GM23338 (cell line): ENCODE measurements around the gene HYAL2. TPM values are rescaled to one million over a fixed set of nuclear protein-coding genes. Genes with fewer than 3 reads are reported as not detected.

Experiments
- POLR2AphosphoS5 ChIP-seq: IDR thresholded peaks from 2 replicates; pipeline ENCODE4 v1.6.1; 2016; ENCODE audit warnings: antibody characterized with exemption, low read depth
- ZNF114 ChIP-seq: fragments of 250-450 bp; sonication (Bioruptor Pico); IDR thresholded peaks from 2 replicates; pipeline ENCODE4 v1.5.0; 2020; ENCODE audit warnings: mild to moderate bottlenecking, moderate library complexity
- ZNF331 ChIP-seq: fragments of 250-450 bp; sonication (Bioruptor Pico); IDR thresholded peaks from 2 replicates; pipeline ENCODE4 v1.5.0; 2020; ENCODE audit warnings: low read depth, mild to moderate bottlenecking, moderate library complexity
- polyA plus RNA-seq: library from polyadenylated mRNA; unstranded; fragments of >200 nt; fragmentation: Nextera tagmentation; extraction: Ambion mirVana; gene quantifications from 2 replicates; pipeline ENCODE4 v1.2.1, GENCODE V29; 2016
- total RNA-seq: library from RNA; depleted of rRNA; stranded (reverse); fragments of >200 nt; shearing (Covaris generic); gene quantifications from 2 replicates; pipeline ENCODE4 v1.2.3, GENCODE V29; 2014
- TF ChIP-seq, protein P1 (sequence below): fragments of 250-450 bp; sonication (Bioruptor Pico); IDR thresholded peaks from 2 replicates; pipeline ENCODE4 v1.5.0; 2020; ENCODE audit warnings: mild to moderate bottlenecking, moderate library complexity
- TF ChIP-seq, protein P2 (sequence below): IDR thresholded peaks from one replicate; pipeline ENCODE4 v1.6.1; 2018; ENCODE audit warnings: antibody characterized with exemption; ENCODE audit not compliant: unreplicated experiment
- TF ChIP-seq, protein P3 (sequence below), 2 experiments: fragments of 200-600 bp in 1 of 2; sonication (generic) in 1 of 2; conservative IDR thresholded peaks; 2 replicates each; pipeline versions ENCODE4 v1.5.1 to v1.6.1; 2016 to 2017; ENCODE audit warnings: antibody characterized with exemption in 2 of 2, low read depth in 2 of 2, mild to moderate bottlenecking in 2 of 2, moderate library complexity in 1 of 2

Gene HYAL2
- total and polyA plus RNA-seq, 2 experiments from 2014 or later = 28.9 to 74.3 TPM

DNA sequence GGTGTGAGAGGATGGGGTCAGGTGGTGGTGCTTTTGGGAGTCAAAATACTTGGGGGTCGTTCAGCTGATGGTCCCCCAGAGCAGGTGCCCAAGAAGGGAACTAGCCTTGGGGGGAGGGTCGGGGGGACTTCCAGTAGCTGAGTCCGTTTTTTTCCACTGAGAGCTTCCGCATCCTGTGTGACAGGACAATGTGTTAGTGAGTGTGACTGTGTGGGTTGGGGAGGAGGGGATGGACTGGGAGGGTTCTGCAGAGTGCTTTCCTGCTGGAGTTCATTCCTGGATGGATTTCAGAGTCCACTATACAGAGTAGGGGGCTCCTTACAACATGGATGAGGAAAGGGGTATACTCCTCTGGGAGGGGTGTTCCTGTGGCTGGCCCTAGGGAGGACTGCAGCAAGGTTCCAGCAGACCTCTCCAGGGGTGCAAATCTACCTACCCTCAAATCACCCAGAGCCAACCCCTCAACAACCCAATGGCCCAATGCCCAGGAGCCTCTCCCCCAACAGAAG, 601 bp upstream of the HYAL2 start (continued):
- TF ChIP-seq, protein P1, sequence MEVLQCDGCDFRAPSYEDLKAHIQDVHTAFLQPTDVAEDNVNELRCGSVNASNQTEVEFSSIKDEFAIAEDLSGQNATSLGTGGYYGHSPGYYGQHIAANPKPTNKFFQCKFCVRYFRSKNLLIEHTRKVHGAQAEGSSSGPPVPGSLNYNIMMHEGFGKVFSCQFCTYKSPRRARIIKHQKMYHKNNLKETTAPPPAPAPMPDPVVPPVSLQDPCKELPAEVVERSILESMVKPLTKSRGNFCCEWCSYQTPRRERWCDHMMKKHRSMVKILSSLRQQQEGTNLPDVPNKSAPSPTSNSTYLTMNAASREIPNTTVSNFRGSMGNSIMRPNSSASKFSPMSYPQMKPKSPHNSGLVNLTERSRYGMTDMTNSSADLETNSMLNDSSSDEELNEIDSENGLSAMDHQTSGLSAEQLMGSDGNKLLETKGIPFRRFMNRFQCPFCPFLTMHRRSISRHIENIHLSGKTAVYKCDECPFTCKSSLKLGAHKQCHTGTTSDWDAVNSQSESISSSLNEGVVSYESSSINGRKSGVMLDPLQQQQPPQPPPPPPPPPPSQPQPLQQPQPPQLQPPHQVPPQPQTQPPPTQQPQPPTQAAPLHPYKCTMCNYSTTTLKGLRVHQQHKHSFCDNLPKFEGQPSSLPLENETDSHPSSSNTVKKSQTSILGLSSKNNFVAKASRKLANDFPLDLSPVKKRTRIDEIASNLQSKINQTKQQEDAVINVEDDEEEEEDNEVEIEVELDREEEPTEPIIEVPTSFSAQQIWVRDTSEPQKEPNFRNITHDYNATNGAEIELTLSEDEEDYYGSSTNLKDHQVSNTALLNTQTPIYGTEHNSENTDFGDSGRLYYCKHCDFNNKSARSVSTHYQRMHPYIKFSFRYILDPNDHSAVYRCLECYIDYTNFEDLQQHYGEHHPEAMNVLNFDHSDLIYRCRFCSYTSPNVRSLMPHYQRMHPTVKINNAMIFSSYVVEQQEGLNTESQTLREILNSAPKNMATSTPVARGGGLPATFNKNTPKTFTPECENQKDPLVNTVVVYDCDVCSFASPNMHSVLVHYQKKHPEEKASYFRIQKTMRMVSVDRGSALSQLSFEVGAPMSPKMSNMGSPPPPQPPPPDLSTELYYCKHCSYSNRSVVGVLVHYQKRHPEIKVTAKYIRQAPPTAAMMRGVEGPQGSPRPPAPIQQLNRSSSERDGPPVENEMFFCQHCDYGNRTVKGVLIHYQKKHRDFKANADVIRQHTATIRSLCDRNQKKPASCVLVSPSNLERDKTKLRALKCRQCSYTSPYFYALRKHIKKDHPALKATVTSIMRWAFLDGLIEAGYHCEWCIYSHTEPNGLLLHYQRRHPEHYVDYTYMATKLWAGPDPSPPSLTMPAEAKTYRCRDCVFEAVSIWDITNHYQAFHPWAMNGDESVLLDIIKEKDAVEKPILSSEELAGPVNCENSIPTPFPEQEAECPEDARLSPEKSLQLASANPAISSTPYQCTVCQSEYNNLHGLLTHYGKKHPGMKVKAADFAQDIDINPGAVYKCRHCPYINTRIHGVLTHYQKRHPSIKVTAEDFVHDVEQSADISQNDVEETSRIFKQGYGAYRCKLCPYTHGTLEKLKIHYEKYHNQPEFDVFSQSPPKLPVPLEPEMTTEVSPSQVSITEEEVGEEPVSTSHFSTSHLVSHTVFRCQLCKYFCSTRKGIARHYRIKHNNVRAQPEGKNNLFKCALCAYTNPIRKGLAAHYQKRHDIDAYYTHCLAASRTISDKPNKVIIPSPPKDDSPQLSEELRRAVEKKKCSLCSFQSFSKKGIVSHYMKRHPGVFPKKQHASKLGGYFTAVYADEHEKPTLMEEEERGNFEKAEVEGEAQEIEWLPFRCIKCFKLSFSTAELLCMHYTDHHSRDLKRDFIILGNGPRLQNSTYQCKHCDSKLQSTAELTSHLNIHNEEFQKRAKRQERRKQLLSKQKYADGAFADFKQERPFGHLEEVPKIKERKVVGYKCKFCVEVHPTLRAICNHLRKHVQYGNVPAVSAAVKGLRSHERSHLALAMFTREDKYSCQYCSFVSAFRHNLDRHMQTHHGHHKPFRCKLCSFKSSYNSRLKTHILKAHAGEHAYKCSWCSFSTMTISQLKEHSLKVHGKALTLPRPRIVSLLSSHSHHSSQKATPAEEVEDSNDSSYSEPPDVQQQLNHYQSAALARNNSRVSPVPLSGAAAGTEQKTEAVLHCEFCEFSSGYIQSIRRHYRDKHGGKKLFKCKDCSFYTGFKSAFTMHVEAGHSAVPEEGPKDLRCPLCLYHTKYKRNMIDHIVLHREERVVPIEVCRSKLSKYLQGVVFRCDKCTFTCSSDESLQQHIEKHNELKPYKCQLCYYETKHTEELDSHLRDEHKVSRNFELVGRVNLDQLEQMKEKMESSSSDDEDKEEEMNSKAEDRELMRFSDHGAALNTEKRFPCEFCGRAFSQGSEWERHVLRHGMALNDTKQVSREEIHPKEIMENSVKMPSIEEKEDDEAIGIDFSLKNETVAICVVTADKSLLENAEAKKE = no peak
- no peak for TF ChIP-seq ZNF331 (CRISPR knock-in tag)
- no peak for TF ChIP-seq POLR2AphosphoS5
- TF ChIP-seq, protein P2, sequence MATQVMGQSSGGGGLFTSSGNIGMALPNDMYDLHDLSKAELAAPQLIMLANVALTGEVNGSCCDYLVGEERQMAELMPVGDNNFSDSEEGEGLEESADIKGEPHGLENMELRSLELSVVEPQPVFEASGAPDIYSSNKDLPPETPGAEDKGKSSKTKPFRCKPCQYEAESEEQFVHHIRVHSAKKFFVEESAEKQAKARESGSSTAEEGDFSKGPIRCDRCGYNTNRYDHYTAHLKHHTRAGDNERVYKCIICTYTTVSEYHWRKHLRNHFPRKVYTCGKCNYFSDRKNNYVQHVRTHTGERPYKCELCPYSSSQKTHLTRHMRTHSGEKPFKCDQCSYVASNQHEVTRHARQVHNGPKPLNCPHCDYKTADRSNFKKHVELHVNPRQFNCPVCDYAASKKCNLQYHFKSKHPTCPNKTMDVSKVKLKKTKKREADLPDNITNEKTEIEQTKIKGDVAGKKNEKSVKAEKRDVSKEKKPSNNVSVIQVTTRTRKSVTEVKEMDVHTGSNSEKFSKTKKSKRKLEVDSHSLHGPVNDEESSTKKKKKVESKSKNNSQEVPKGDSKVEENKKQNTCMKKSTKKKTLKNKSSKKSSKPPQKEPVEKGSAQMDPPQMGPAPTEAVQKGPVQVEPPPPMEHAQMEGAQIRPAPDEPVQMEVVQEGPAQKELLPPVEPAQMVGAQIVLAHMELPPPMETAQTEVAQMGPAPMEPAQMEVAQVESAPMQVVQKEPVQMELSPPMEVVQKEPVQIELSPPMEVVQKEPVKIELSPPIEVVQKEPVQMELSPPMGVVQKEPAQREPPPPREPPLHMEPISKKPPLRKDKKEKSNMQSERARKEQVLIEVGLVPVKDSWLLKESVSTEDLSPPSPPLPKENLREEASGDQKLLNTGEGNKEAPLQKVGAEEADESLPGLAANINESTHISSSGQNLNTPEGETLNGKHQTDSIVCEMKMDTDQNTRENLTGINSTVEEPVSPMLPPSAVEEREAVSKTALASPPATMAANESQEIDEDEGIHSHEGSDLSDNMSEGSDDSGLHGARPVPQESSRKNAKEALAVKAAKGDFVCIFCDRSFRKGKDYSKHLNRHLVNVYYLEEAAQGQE = no peak
- TF ChIP-seq, protein P3, sequence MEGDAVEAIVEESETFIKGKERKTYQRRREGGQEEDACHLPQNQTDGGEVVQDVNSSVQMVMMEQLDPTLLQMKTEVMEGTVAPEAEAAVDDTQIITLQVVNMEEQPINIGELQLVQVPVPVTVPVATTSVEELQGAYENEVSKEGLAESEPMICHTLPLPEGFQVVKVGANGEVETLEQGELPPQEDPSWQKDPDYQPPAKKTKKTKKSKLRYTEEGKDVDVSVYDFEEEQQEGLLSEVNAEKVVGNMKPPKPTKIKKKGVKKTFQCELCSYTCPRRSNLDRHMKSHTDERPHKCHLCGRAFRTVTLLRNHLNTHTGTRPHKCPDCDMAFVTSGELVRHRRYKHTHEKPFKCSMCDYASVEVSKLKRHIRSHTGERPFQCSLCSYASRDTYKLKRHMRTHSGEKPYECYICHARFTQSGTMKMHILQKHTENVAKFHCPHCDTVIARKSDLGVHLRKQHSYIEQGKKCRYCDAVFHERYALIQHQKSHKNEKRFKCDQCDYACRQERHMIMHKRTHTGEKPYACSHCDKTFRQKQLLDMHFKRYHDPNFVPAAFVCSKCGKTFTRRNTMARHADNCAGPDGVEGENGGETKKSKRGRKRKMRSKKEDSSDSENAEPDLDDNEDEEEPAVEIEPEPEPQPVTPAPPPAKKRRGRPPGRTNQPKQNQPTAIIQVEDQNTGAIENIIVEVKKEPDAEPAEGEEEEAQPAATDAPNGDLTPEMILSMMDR (conservative IDR thresholded peaks at IDR 0.05; ENCODE audit: low read depth in 2 of 2) = no peak
- TF ChIP-seq ZNF114 = no peak
